ENCODE data around the gene TTC33.

DNA sequence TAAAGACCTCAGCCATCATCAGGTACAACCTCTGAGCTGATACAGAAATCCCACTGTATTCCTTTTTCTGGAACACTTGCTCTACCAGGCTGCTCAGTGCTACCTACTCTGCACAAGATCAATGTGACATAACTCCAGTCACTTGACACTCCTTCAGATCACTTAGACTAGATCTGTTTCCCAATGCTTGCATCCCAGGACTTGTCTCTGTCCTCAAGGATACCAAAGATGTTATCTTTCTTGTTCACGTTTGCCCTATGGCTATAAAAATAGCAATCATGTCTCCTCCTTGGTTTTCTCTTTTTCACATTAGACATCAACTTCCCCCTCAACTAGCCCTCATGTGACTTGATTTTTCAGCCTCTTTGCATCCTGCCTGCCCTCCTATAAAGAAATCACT is 264.1 kb downstream of the TTC33 start:
- TF ChIP-seq POLR2AphosphoS5 (IDR thresholded peaks at IDR 0.05; ENCODE audit: low read depth, low read length) (no peak), POU2F2 (IDR thresholded peaks at IDR 0.05; ENCODE audit: low read depth, low read length) (no peak), POLR2A (IDR thresholded peaks at IDR 0.05; ENCODE audit: low read depth, low read length) (no peak), TAF1 (IDR thresholded peaks at IDR 0.05; ENCODE audit: low read depth, low read length) (no peak)

Data from GM12891 (cell line).